Endothelial cell of umbilical vein (primary cell): ENCODE data around the gene HMCN1. TPM values are rescaled to one million over a fixed set of nuclear protein-coding genes. Genes with fewer than 3 reads are reported as not detected.

Experiments
- BruUV-seq: library from RNA; stranded (reverse); fragments of 400-500 nt; replicated peaks from 2 replicates; lab custom pipeline; 2021; lab: Mats Ljungman, UMichigan
- CTCF ChIA-PET: fragments of 300-600, 350-600 bp; sonication (Branson Sonifier 250); formaldehyde crosslinking; loops from one replicate; lab custom pipeline; 2021; ENCODE audit warnings: antibody characterized with exemption, inconsistent platforms; lab: Charles Lee
- POLR2A ChIA-PET: fragments of 300-600, 350-600 bp; sonication (Branson Sonifier 250); formaldehyde crosslinking; loops from one replicate; lab custom pipeline; 2021; ENCODE audit warnings: antibody characterized with exemption, inconsistent platforms; lab: Charles Lee
- DNase-seq: peaks from one replicate; pipeline ENCODE4 v3.0.0-alpha.2; 2011; ENCODE audit warnings: low read depth, low spot score
- FAIRE-seq: peaks from 2 replicates; lab custom pipeline; 2011; peaks lifted over from hg19 to GRCh38; lab: Jason Lieb, UNC
- H2AFZ ChIP-seq: 2 replicates; pipeline ENCODE4 v1.6.0; 2012; ENCODE audit warnings: low read depth, low read length, control low read depth, inconsistent platforms
- H3K27ac ChIP-seq: 2 replicates; pipeline ENCODE4 v1.5.1; 2011; ENCODE audit warnings: low read depth, mild to moderate bottlenecking, control low read depth, low read length, moderate library complexity; ENCODE audit not compliant: insufficient read depth
- H3K27me3 ChIP-seq, 2 experiments: 2 replicates each; pipeline versions ENCODE4 v1.6.0 to v1.6.1; 2011; ENCODE audit warnings: low read length in 2 of 2, mixed read lengths in 1 of 2; ENCODE audit not compliant: control insufficient read depth in 2 of 2, insufficient read depth in 2 of 2
- H3K36me3 ChIP-seq, 2 experiments: 2 replicates in 1 of 2; 3 replicates in 1 of 2; pipeline ENCODE4 v1.5.1; 2011; ENCODE audit warnings: low read length in 2 of 2, mild to moderate bottlenecking in 1 of 2, moderate library complexity in 1 of 2; ENCODE audit not compliant: control insufficient read depth in 2 of 2, insufficient read depth in 2 of 2; ENCODE audit errors: extremely low read depth in 1 of 2
- H3K4me1 ChIP-seq: 3 replicates; pipeline ENCODE4 v1.5.1; 2011; ENCODE audit warnings: mild to moderate bottlenecking, low read length; ENCODE audit not compliant: control insufficient read depth, insufficient read depth; ENCODE audit errors: extremely low read depth
- H3K4me2 ChIP-seq: 2 replicates; pipeline ENCODE4 v1.6.1; 2011; ENCODE audit warnings: low read length, control low read depth, mixed read lengths; ENCODE audit not compliant: insufficient read depth
- H3K4me3 ChIP-seq, 3 experiments: fragments of 200-600 bp in 1 of 3; sonication (generic), shearing (Covaris generic) in 1 of 3; replicated peaks in 1 of 3; 2 replicates each; pipeline ENCODE4 v1.5.1; 2011 to 2016; ENCODE audit warnings: control low read depth in 3 of 3, low read length in 3 of 3, mild to moderate bottlenecking in 2 of 3, inconsistent platforms in 1 of 3, low read depth in 1 of 3, moderate library complexity in 1 of 3; ENCODE audit not compliant: insufficient read depth in 1 of 3
- H3K79me2 ChIP-seq: 2 replicates; pipeline ENCODE4 v1.6.0; 2012; ENCODE audit warnings: low read length, inconsistent platforms; ENCODE audit not compliant: control insufficient read depth, insufficient read depth
- H3K9ac ChIP-seq: replicated peaks from 2 replicates; pipeline ENCODE3; 2011; ENCODE audit warnings: low read length, control low read depth; ENCODE audit not compliant: insufficient read depth; ENCODE audit errors: extremely low read depth
- H3K9me1 ChIP-seq: replicated peaks from 3 replicates; pipeline ENCODE4 v1.6.0; 2011; ENCODE audit warnings: mild to moderate bottlenecking, low read length; ENCODE audit not compliant: control insufficient read depth, insufficient read depth; ENCODE audit errors: extremely low read depth
- H3K9me3 ChIP-seq: replicated peaks from 2 replicates; pipeline ENCODE4 v1.5.1; 2012; ENCODE audit warnings: low read length, inconsistent platforms; ENCODE audit not compliant: control insufficient read depth, insufficient read depth
- H4K20me1 ChIP-seq: replicated peaks from 2 replicates; pipeline ENCODE3; 2011; ENCODE audit warnings: mild to moderate bottlenecking, low read length; ENCODE audit not compliant: control insufficient read depth, insufficient read depth; ENCODE audit errors: extremely low read depth
- EZH2 ChIP-seq: IDR thresholded peaks from 2 replicates; pipeline ENCODE4 v1.6.1; 2012; ENCODE audit warnings: borderline replicate concordance, low read depth, mild to moderate bottlenecking, moderate library complexity, low read length, inconsistent platforms; ENCODE audit not compliant: severe bottlenecking
- FOS ChIP-seq: IDR thresholded peaks from 2 replicates; pipeline ENCODE4 v1.6.1; 2011; ENCODE audit warnings: mild to moderate bottlenecking, low read length, moderate library complexity, borderline replicate concordance; ENCODE audit not compliant: insufficient read depth
- GATA2 ChIP-seq: IDR thresholded peaks from 2 replicates; pipeline ENCODE4 v1.7.0; 2011; ENCODE audit warnings: low read depth, mild to moderate bottlenecking, moderate library complexity, mixed read lengths, low read length; ENCODE audit not compliant: insufficient read length, insufficient read depth
- JUN ChIP-seq: IDR thresholded peaks from 2 replicates; pipeline ENCODE4 v1.6.1; 2011; ENCODE audit warnings: borderline replicate concordance, low read depth; ENCODE audit not compliant: insufficient read length, insufficient read depth
- MYC ChIP-seq: IDR thresholded peaks from one replicate; pipeline ENCODE4 v1.6.1; 2011; ENCODE audit warnings: mild to moderate bottlenecking, low read depth, low read length
- POLR2A ChIP-seq: IDR thresholded peaks from 2 replicates; pipeline ENCODE4 v1.6.1; 2012; ENCODE audit warnings: low read depth, mild to moderate bottlenecking, control low read depth, low read length
- POLR2AphosphoS5 ChIP-seq: IDR thresholded peaks from 2 replicates; pipeline ENCODE4 v1.6.1; 2012; ENCODE audit warnings: low read depth, mild to moderate bottlenecking, control low read depth, low read length, moderate library complexity; ENCODE audit not compliant: insufficient read depth
- dilution Hi-C: fragments of 300-500 bp; cut with MboI; formaldehyde crosslinking; loops from one replicate; pipeline ENCODE4 v1.15.0; 2019; ENCODE audit warnings: low sequenced_read_pairs; ENCODE audit not compliant: extremely low pct_ligation_motif_present
- intact Hi-C: fragments of 100-400 bp; cut with micrococcal nuclease; formaldehyde crosslinking; loops from one replicate; pipeline ENCODE4 v1.10.0; 2022
- polyA plus RNA-seq, 4 experiments: library from polyadenylated mRNA; depleted of rRNA in 3 of 4; stranded (reverse) in 3 of 4; unstranded in 1 of 4; fragments of >200 nt; gene quantifications; 2 replicates each; pipeline versions ENCODE4 v1.2.1 to v1.2.3, GENCODE V29; 2011 to 2012; ENCODE audit warnings: missing spikeins in 1 of 4
- total RNA-seq: library from RNA; stranded (reverse); gene quantifications from 2 replicates; pipeline ENCODE4 v1.2.3, GENCODE V29; 2021
- TF ChIP-seq, protein P1 (sequence below): IDR thresholded peaks from 2 replicates; pipeline ENCODE4 v1.6.1; 2011; ENCODE audit not compliant: insufficient read depth, insufficient read length
- TF ChIP-seq, protein P2 (sequence below), 2 donors: IDR thresholded peaks; 1 replicate in 1 of 2; 2 replicates in 1 of 2; pipeline ENCODE4 v1.5.1; 2011; ENCODE audit warnings: low read length in 2 of 2, mild to moderate bottlenecking in 2 of 2, moderate library complexity in 2 of 2, control low read depth in 1 of 2, inconsistent platforms in 1 of 2, low read depth in 1 of 2; ENCODE audit not compliant: insufficient read depth in 1 of 2; ENCODE audit errors: extremely low read depth in 1 of 2

HMCN1 gene
- total and polyA plus RNA-seq, 2 donors (not counting 3 experiments of a cell fraction or from before 2014, with no cell fraction given), result 10.3 to 16.0 TPM

DNA sequence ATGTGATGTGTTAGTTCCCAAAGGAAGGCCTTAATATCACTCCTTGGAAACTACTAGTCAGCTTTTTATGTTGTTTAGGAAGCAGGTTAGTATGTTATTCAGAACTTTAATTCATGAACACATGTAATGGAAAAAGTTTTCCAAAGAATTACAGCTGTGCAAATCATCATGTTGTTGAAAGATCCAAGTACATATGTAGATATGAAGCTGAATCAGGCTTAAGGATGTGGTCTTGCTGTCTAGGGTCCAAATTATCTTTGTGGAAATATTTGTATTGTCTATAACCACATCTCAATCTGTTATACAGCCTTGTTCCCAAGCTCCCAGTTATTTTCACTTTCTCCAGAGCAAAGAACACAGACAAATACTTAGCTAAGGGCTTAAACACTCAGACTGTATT, 409.3 kb downstream of the HMCN1 start:
- Histone ChIP-seq H3K36me3 (no peaks in the 10 kb centered on the region), H4K20me1 (no peaks in the 10 kb centered on the region), H3K79me2 (no peaks in the 10 kb centered on the region), H3K9ac (no peak overlapping the region), H3K9me3 (no peaks in the 10 kb centered on the region), H3K4me1 (no peaks in the 10 kb centered on the region), H3K27me3 (no peaks in the 10 kb centered on the region), H3K4me3 (no peak overlapping the region), H3K9me1 (no peaks in the 10 kb centered on the region), H3K27ac (no peak overlapping the region), H2AFZ (no peak overlapping the region), H3K4me2 (no peak overlapping the region)
- FAIRE-seq (no peak), DNase-seq (no peak)
- ChIA-PET POLR2A (no interaction called here), CTCF (interaction anchor here (1.0 kb wide), 2 partner anchors 10 to 12 kb away, joined by 3 to 5 read pairs; no protein-coding TSS in a partner anchor)
- TF ChIP-seq POLR2A (no peak), JUN (no peak), EZH2 (no peak), MYC (no peak), POLR2AphosphoS5 (no peak), FOS (no peak), GATA2 (no peak)
- TF ChIP-seq, protein P1, sequence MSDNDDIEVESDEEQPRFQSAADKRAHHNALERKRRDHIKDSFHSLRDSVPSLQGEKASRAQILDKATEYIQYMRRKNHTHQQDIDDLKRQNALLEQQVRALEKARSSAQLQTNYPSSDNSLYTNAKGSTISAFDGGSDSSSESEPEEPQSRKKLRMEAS, result no peak
- TF ChIP-seq, protein P2, sequence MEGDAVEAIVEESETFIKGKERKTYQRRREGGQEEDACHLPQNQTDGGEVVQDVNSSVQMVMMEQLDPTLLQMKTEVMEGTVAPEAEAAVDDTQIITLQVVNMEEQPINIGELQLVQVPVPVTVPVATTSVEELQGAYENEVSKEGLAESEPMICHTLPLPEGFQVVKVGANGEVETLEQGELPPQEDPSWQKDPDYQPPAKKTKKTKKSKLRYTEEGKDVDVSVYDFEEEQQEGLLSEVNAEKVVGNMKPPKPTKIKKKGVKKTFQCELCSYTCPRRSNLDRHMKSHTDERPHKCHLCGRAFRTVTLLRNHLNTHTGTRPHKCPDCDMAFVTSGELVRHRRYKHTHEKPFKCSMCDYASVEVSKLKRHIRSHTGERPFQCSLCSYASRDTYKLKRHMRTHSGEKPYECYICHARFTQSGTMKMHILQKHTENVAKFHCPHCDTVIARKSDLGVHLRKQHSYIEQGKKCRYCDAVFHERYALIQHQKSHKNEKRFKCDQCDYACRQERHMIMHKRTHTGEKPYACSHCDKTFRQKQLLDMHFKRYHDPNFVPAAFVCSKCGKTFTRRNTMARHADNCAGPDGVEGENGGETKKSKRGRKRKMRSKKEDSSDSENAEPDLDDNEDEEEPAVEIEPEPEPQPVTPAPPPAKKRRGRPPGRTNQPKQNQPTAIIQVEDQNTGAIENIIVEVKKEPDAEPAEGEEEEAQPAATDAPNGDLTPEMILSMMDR (IDR thresholded peaks at IDR 0.05; ENCODE audit: extremely low read depth in 1 of 2, insufficient read depth in 1 of 2, low read depth in 1 of 2, low read length in 2 of 2), result no peak
- BruUV-seq, result no TSS peak
- dilution Hi-C loops (no loop called here), intact Hi-C loops (no loop called here)
